ENCODE data around the gene CSNK1A1L. TPM values are rescaled to one million over a fixed set of nuclear protein-coding genes. Genes with fewer than 3 reads are reported as not detected.

The CSNK1A1L gene
- total and polyA plus RNA-seq, 2 donors (not counting 1 experiment from before 2014, with no cell fraction given): not detected

- H3K4me1 ChIP-seq (ENCODE audit: control insufficient read depth in 2 of 2, insufficient read depth in 2 of 2, low read length in 2 of 2): no peaks in the 10 kb centered on the region
- H3K27ac ChIP-seq (ENCODE audit: low read length in 2 of 2): no peak overlapping the region
- H3K4me2 ChIP-seq (replicated peaks; ENCODE audit: low read depth, low read length, poor library complexity, severe bottlenecking): no peak overlapping the region
- ChIA-PET CTCF (interaction anchor here (0.6 kb wide), 1 partner anchor 256 kb away, joined by 3 read pairs; no protein-coding TSS in a partner anchor), POLR2A (no interaction called here)
- H3K27ac Mint-ChIP-seq: no peak overlapping the region
- H4K20me1 ChIP-seq (ENCODE audit: control insufficient read depth, insufficient read depth, low read length, poor library complexity, severe bottlenecking): no peaks in the 10 kb centered on the region
- intact Hi-C loops (cut with micrococcal nuclease): loop anchor here (1.0 kb wide), 1 partner anchor 38 kb away; no protein-coding TSS in a partner anchor
- H3K9me3 ChIP-seq (ENCODE audit: control extremely low read depth in 1 of 3, control insufficient read depth in 2 of 3, insufficient read depth in 1 of 3, low read length in 2 of 3): no peaks in the 10 kb centered on the region
- ATAC-seq (ENCODE audit: low read depth) (no peak), DNase-seq (no peak)
- H3K9ac ChIP-seq (ENCODE audit: low read length): no peak overlapping the region
- H3K4me3 Mint-ChIP-seq: no peak overlapping the region
- TF ChIP-seq CTCF (IDR thresholded peaks at IDR 0.05) (no peak), EZH2 (IDR thresholded peaks at IDR 0.05; ENCODE audit: borderline replicate concordance, insufficient read depth, low read depth, low read length, poor library complexity, severe bottlenecking) (no peak)
- no peak overlapping the region for H2AFZ ChIP-seq (ENCODE audit: insufficient read depth, low read depth, low read length, poor library complexity, severe bottlenecking)
- H3K4me1 Mint-ChIP-seq: no peaks in the 10 kb centered on the region
- H3K36me3 ChIP-seq (replicated peaks in 1 of 2; ENCODE audit: control extremely low read depth in 1 of 2, control insufficient read depth in 1 of 2, extremely low read depth in 1 of 2, insufficient read depth in 2 of 2, low read length in 1 of 2): no peaks in the 10 kb centered on the region
- no peaks in the 10 kb centered on the region for H3K79me2 ChIP-seq (ENCODE audit: control insufficient read depth, insufficient read depth, low read length)
- no peaks in the 10 kb centered on the region for H3K27me3 Mint-ChIP-seq
- no peak overlapping the region for H3K4me3 ChIP-seq (ENCODE audit: control extremely low read depth in 1 of 5, extremely low read depth in 1 of 5, insufficient read depth in 1 of 5, low read depth in 2 of 5, low read length in 4 of 5)
- H3K9me3 Mint-ChIP-seq (ENCODE audit: insufficient read depth): no peaks in the 10 kb centered on the region
- H3K27me3 ChIP-seq (replicated peaks in 1 of 4; ENCODE audit: control extremely low read depth in 1 of 4, control insufficient read depth in 3 of 4, insufficient read depth in 4 of 4, low read length in 3 of 4): no peaks in the 10 kb centered on the region
- WGBS (ENCODE audit: insufficient coverage): 88% methylated on average over 2 of the region's 6 CpGs
Measured at GRCh38 chr13:37134411-37135041, 29.1 kb upstream of the CSNK1A1L start.

GRCh38 chr13:37132211-37132610 lies 26.7 kb upstream of the CSNK1A1L start:
- ChIA-PET CTCF (no interaction called here), POLR2A (no interaction called here)
- H3K36me3 ChIP-seq (replicated peaks in 1 of 2; ENCODE audit: control extremely low read depth in 1 of 2, control insufficient read depth in 1 of 2, extremely low read depth in 1 of 2, insufficient read depth in 2 of 2, low read length in 1 of 2): no peaks in the 10 kb centered on the region
- Mint-ChIP-seq H3K27me3 (no peaks in the 10 kb centered on the region), H3K4me1 (no peaks in the 10 kb centered on the region), H3K27ac (no peak overlapping the region), H3K9me3 (ENCODE audit: insufficient read depth) (no peaks in the 10 kb centered on the region), H3K4me3 (no peak overlapping the region)
- H3K4me1 ChIP-seq (ENCODE audit: control insufficient read depth in 2 of 2, insufficient read depth in 2 of 2, low read length in 2 of 2): no peaks in the 10 kb centered on the region
- no peaks in the 10 kb centered on the region for H4K20me1 ChIP-seq (ENCODE audit: control insufficient read depth, insufficient read depth, low read length, poor library complexity, severe bottlenecking)
- no peak for TF ChIP-seq CTCF (IDR thresholded peaks at IDR 0.05)
- intact Hi-C loops (cut with micrococcal nuclease): no loop called here
- no peak overlapping the region for H3K4me3 ChIP-seq (ENCODE audit: control extremely low read depth in 1 of 5, extremely low read depth in 1 of 5, insufficient read depth in 1 of 5, low read depth in 2 of 5, low read length in 4 of 5)
- H3K79me2 ChIP-seq (ENCODE audit: control insufficient read depth, insufficient read depth, low read length): no peaks in the 10 kb centered on the region
- ATAC-seq (ENCODE audit: low read depth) (no peak), DNase-seq (no peak)
- H3K27me3 ChIP-seq (replicated peaks in 1 of 4; ENCODE audit: control extremely low read depth in 1 of 4, control insufficient read depth in 3 of 4, insufficient read depth in 4 of 4, low read length in 3 of 4): no peaks in the 10 kb centered on the region
- no peak overlapping the region for H3K4me2 ChIP-seq (replicated peaks; ENCODE audit: low read depth, low read length, poor library complexity, severe bottlenecking)
- H3K9me3 ChIP-seq (ENCODE audit: control extremely low read depth in 1 of 3, control insufficient read depth in 2 of 3, insufficient read depth in 1 of 3, low read length in 2 of 3): no peaks in the 10 kb centered on the region
- no peak overlapping the region for H3K27ac ChIP-seq (ENCODE audit: low read length in 2 of 2)
- no peak overlapping the region for H3K9ac ChIP-seq (ENCODE audit: low read length)
- no peak overlapping the region for H2AFZ ChIP-seq (ENCODE audit: insufficient read depth, low read depth, low read length, poor library complexity, severe bottlenecking)
- no CpG with 5 or more reads among the region's 2 CpGs for WGBS (ENCODE audit: insufficient coverage)

All from B cell (primary cell).